HG03064 (cell line): ENCODE data around the gene SH3TC1.

ENCODE experiments used
- ATAC-seq: cut with Tn5 transposase; IDR thresholded peaks from one replicate; pipeline ENCODE4 v1.9.1; 2021; ENCODE audit warnings: low read depth; ENCODE audit not compliant: unreplicated experiment

SH3TC1 gene

GRCh38 chr4:8197521-8197920, 1.6 kb upstream of the SH3TC1 start:
- no peak for ATAC-seq

- peak; percentile 6 for ATAC-seq
Measured at GRCh38 chr4:8198206-8198905, 734 bp upstream of the SH3TC1 start.

- ATAC-seq: no peak
Measured at GRCh38 chr4:8199594-8200301, 658 bp downstream of the SH3TC1 start.

GRCh38 chr4:8200302-8200975, 1.3 kb downstream of the SH3TC1 start:
- ATAC-seq: no peak

- ATAC-seq: no peak
Measured at GRCh38 chr4:8201321-8201781, 2.3 kb downstream of the SH3TC1 start.

GRCh38 chr4:8202108-8203051, 3.3 kb downstream of the SH3TC1 start:
- ATAC-seq: no peak

GRCh38 chr4:8203052-8203401, 3.9 kb downstream of the SH3TC1 start:
- ATAC-seq: no peak

- ATAC-seq: no peak
Measured at GRCh38 chr4:8203817-8204216, 4.7 kb downstream of the SH3TC1 start.

- no peak for ATAC-seq
Measured at GRCh38 chr4:8204576-8205227, 5.6 kb downstream of the SH3TC1 start.

- no peak for ATAC-seq
Measured at GRCh38 chr4:8205241-8205707, 6.2 kb downstream of the SH3TC1 start.

GRCh38 chr4:8205749-8206611, 6.9 kb downstream of the SH3TC1 start:
- no peak for ATAC-seq

GRCh38 chr4:8207314-8207713, 8.2 kb downstream of the SH3TC1 start:
- no peak for ATAC-seq

- no peak for ATAC-seq
Measured at GRCh38 chr4:8208565-8208964, 9.5 kb downstream of the SH3TC1 start.

- ATAC-seq: no peak
Measured at GRCh38 chr4:8209181-8209874, 10.2 kb downstream of the SH3TC1 start.

- ATAC-seq: no peak
Measured at GRCh38 chr4:8210010-8210409, 10.9 kb downstream of the SH3TC1 start.

- no peak for ATAC-seq
Measured at GRCh38 chr4:8210616-8211015, 11.5 kb downstream of the SH3TC1 start.

GRCh38 chr4:8211251-8211650, 12.2 kb downstream of the SH3TC1 start:
- no peak for ATAC-seq
